Activated CD4-positive, alpha-beta T cell treated with anti-CD3 and anti-CD28 coated beads, Interleukin-2, amount 50 U/mL, for 24 hours (primary cell): ENCODE results near the gene SEC14L5.
"Not testable (repeated sequence)": the region's sequence is repeated elsewhere in the genome, so short reads cannot be mapped to it uniquely, and the experiment has no call there.

Experiments used
- DNase-seq, 2 donors: peaks; one replicate each; pipeline ENCODE4 v3.0.0-alpha.2; 2020; ENCODE audit warnings: low read depth in 1 of 2, low spot score in 1 of 2

Gene SEC14L5

DNA sequence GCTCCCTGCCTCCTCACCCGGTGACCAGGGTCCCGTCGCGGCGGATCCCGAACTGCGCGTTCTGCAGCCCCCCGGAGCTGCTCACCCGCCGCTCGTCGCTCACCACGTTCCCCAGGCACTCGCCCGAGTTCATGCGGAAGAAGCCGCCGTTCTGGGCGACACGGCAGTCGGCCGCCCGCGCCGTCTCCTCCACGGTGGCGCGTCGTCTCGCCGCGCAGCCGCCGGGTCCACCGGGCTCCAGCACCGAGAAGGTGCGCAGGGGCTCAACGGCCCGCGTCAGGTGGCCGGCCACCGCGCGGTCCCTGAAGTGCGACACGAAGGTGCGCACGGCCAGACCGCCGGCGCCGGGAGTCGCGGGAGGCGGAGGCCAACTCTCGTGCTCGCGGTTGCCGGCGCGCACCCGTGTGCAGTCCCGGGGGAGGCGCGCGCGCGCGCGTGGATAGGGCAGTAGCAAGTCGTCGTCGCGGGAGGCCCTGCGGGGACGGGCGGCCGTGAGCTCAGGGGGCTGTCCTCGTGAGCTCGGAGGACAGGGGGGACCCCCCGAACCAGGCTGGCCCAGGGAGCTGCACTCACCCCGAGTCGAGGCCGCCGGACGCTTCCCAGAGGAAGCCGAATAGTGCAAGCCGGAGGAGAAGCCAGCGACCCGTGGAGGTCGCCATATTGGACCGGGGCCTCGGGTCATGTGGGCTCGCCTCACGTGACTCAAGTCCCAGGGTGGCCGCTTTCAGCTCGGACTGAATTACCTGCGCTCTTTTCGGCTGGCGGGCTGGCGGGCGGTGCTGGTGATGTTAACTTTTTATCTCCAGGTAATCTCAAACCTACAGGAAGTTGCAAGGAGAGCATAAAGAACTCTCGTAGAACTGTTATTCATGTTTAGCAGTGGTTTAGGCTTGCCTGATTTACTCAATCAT lies 75.4 kb downstream of the SEC14L5 start, which contains the start of gene NAGPA:
NAGPA (minus strand) TSS at position 680 of the 911 bp plus-strand sequence; CDS start at position 659, 21 bp downstream.
- DNase-seq: peak; percentile 71 to 77

DNA sequence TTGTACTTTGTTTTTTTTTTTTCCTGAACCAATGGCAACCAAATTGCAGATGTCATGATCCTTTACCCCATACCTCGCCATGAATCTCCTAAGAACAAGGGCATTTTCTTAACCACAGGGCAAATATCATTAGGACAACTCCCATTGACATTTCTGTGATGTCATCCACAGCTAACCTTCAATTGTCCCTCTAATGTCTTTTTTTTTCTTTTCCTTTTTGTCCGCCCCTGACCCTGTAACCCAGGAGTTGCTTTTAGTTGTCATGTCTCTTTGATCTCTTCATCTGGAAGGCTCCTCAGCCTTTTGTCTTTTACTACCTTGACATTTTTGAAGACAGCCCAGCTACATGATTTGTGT lies 76.0 kb downstream of the SEC14L5 start:
- no peak for DNase-seq

DNA sequence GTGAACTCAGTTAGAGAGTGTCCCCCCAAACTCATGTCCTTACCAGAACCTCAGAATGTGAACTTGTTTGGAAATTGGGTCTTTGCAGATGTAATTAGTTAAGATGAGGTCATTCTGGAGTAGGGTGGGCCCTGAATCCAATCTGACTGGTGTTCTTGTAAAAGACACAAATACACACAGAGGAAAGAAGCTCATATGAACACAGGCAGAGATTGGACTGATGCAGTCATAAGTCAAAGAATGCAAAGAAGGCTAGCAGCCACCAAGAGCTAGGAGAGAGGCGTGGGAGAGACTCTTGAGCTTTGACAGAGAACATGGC lies 77.7 kb downstream of the SEC14L5 start:
- DNase-seq: no peak

DNA sequence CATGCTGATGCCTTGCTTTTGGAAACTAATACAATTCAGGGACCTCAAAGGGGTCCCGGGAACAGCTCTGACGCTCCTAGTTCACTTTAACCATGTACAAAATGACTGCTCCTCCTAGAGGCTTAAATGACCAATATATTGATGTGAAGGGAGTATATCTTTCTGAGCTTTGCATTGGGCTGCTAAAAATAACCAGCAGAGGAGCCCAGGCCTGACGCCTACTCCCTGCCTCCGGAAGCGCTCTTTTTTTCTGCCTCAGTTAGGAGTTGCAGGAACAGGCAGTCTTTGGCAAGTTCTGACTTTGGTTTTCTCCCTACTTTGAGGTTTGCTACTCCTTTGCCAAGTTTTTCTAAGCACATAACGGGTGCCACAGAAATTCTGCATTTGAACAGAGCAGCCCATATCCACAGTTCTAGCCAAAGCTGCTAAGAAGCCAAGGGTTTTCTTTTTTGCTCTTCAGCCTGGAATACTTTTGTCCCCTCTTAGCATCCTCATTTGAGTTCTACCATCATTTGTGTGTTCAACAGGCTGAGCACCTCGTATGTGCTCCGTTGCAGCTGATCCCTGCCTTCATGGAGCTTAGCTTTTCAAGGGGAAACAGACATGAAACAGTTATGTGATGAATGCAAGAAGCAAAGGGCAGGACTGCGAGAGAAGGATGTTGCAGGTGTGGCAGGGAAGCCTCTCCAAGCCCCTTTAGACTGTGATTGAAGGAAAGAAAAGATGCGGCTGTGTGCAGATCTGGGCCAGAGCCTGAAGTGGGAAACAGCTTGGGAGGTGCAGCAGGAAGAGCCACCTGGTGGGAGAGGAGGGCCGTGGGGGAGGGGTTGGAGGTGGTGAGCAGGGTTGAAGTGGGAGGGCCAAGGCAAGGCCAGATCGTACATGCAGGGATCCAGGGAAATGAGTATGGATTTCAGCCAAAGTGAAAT lies 78.4 kb downstream of the SEC14L5 start:
- no peak for DNase-seq

DNA sequence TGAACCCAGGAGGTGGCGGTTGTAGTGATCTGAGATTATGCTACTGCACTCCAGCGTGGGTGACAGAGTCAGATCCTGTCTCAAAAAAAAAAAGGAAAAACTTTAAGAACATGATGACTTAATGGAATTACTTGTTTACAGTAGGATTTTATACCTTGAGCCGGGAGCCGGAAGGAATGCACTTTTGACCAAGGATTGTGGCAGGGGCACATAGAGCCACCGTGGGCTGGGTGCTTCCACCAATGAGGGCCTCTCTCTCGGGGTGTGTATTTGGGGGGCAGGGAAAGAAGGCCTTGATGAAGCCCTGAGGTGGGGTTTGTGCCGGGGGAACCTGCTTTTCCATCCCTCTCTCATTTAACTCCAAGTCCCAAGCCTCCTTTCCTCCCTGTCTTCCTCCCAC lies 82.3 kb downstream of the SEC14L5 start:
- DNase-seq: no peak

DNA sequence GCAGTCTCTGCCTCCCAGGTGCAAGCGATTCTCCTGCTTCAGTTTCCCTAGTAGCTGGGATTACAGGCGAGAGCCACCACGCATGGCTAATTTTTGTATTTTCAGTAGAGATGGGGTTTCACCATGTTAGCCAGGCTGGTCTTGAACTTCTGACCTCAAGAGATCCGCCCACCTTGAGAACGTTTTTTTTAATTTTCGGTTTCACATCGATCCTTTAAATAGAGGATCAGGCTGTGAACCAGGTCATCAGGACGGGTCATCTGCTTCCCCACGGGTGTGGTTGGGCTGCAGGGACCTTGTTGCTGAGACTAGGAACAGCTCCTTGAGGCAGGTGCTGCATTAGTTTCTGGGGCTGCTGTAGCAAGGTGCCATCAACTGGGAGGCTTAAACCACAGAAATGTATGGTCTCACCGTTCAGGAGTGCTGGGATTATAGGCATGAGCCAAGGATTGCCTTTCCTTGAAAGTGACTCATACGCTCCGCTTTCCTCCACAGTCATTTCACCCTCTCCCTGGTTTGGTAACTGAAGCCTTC lies 83.5 kb downstream of the SEC14L5 start:
- DNase-seq: no peak

DNA sequence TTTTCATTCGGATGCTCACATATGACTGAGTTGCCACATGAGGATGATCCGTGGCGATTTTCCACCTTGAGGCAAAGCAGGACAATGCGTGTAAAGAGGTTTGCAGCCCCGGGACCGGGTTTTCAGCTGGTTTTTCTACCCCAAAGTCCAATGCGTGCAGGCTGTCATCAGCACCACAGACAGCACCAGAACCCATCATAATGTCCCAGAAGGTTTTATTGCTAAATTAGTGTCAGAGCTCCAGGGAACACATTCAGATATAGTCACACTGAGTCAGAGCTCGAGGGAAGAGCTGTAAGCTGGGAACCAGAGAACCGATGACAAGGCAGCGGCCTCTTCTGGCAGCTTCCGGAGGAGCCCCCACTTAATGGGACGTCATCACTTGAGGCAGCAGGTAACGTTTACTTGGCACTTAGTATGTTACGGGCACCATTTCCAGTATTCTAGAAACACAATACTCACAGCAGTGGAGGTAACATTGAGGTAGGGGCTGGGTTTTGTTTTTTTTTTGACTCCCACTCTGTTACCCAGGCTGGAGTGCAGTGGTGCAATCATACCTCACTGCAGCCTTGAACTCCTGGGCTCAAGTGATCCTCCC lies 84.5 kb downstream of the SEC14L5 start:
- no peak for DNase-seq

DNA sequence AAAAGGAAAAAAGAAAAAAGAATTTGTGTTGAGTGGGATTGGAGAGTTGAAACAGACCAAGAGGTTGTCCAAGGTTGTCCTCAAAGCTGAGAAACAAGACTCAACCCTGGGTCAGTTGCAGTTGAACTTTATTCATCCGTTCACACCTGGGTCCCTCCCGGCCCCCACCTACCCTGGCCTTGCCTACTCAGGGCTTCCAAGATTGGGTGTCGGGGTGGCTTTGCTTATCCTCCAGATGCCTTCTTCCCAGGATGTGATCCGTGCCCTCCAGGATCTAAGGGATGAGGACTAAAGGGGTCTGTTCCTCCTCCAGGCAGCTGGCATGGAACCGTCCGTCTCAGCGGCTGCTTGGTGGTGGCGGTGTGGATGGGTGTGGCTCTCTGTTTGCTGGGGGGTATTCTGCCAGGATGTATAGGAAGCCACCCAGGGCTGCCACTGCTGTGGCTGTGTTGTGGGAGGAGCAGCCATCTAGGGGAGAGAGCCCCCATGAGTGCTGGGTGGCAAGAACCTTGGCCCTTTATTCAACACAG lies 85.9 kb downstream of the SEC14L5 start:
- DNase-seq: no peak

DNA sequence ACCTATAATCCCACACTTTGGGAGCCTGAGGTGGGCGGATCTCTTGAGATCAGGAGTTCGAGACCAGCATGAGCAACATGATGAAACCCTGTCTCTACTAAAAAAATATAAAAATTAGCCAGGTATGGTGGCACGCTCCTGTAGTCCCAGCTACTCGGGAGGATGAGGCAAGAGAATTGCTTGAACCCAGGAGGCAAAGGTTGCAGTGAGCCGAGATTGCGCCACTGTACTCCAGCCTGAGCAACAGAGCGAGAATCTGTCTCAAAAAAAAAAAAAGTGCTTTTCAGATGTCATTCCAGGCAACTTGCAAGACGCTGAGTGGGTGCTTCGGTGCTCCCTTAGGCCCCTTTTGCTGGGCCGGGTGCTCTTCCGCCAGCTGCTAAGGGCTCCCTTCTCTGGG lies 86.5 kb downstream of the SEC14L5 start:
- not testable (repeated sequence) for DNase-seq

DNA sequence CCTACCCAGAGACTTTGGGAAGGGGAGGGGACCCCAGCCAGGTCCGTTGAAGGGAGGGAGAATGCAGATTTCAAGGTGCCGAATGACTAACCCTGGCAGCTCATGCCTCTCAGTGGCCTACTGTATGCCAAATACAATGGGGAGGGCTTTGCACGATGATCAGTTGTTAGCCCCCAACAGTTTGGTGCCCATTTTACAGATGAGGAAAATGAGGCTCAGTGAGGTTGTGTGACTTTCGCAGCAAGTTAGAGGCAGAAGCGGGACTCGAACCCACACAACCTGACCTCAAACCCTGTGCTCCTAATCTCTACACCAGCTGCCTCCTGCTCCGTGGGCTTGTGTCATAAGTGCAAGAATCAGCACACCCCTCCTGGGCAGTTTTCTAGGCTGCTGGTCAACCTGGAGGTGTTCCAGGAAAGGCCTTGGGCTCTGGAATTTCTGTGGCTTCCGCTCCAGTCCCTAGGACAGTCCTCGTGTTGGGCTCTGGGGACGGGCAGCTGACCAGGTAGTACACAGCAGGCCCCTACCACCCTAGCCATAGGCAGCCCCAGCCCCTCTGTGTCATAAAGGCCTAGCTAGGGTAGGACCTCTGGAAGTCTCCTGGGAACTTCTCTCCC lies 87.5 kb downstream of the SEC14L5 start:
- DNase-seq: no peak

DNA sequence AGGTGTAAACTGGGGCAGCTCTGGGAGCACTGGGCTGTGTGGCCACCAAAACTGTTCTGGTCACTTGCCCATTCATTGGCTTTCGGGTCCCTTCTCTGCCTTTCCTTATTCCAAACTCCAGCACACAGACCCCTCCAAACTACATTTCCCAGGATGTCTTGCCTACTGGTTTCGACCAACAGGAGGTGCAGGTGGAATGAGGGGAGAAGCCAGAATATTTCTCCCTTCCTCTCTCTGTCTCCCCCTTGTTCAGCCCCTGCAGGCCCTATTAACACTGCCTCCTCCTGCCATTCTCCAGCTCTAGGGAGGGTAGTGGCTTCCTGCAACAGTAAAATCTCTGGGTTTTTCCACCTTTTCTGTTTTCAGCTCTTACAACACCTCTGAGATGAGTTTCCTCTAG lies 88.8 kb downstream of the SEC14L5 start:
- no peak for DNase-seq

DNA sequence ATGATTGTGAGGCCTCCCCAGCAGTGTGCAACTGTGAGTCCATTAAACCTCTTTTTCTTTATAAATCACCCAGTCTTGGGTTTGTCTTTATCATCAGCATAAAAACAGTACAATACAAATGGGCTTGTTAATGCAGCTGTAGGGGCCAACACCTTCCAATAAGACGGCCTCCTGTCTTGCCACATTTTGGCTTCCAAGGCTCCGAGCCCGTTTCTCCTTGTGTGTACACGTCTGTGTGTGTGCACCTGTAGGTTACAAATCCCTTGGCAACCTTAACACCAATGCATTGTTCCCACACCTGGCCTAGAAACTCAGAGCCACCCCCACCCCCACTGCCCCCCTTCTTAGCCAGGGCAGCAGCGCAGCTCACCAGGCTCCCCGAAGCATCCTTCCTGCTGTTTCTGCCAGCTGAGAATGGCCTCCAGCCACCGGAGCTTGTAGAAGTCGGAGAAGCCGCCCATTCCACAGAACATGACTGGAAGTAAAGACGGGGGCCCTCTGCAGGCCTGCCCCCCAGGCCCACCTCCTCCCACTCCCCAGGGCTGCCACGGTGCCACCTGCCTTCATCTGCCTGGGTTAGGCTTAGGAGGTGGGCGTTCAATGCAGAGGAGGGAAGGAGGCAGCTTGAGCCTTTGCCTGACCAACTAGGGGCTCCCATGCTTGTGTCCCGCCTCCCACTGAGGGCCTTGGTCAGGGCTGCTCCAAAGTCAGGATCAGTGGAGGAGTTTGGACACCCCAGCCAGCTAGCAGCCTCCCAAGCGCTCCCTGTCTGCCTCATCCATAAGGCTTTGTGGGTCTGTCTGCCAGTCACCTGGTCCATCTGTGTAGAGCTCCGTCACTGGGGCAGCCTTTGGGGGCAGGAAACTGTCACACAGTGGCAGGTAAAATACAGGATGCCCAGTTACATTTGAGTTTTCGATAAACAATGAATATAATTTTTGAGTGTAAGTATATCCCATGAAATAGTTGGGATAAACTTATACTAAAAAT lies 97.0 kb downstream of the SEC14L5 start:
- no peak for DNase-seq

DNA sequence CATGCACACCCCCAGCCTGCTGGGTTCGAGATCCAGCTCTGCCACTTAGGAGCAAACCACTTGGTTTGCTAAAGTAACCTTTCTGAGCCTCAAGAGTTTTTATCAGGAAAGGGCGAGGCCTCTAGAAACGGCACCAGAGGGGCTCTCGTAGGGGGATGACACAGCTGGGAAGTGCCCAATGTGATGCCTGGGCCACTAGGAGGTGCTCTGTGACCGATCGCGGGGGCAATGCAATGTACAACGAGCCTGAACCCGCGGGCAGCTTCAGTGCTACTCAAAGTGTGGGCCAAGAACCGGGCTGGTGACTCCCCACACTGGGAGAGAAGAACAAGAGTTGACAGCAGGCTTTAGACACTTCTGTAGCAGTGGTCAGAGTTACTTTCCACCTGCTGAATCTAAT lies 98.2 kb downstream of the SEC14L5 start:
- DNase-seq: no peak

DNA sequence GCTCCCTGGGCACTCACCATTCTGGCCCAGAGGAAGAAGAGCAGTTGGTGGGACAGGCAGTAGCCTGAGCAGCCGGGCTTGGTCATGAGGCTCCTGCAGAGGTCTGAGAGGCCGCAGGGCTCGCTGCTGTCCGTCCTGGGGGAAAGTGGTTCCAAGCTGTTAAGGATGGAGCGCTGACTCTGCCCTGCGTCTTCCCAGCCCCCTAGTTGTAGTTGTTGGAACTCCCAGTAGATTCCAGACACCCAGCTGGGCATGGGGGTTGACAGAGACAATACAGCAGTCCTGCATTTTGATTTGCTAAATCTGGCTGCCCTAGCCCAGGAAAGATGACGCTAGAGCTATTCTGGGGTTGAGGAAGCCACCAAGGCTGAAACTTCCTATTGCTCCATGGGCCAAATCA lies 100.3 kb downstream of the SEC14L5 start:
- DNase-seq: no peak

DNA sequence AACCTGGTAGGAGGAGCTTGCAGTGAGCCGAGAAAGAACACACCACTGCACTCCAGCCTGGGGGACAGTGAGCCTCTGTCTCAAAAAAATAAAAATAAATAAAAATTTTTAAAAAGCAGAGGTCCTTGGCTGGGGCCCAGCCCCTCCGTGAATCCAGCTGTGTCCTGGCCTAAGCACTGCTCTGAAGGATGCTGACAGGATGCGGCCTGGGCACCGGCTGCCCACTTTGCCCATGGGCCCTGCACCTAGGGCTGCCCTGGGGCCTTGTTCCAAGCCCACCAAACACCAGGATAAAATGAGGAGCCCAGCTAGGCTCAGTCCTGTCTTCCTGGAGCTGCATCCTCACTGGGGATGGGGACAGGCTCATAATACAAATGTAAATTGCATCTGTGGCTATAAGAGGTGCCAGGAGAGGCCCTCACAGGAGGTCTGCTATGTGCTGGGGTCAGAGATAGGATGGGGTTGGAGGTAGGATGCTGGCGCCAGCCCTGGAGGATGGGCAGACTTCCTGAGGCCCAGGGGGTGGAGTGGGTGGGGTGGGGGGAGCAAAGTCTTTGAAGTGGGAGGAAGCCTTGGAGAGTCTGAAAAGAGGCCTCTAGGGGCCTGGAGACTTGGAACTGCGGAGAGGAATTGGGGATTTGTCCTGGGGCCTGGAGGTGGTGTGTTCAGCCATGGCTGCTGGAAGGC lies 101.4 kb downstream of the SEC14L5 start:
- no peak for DNase-seq

DNA sequence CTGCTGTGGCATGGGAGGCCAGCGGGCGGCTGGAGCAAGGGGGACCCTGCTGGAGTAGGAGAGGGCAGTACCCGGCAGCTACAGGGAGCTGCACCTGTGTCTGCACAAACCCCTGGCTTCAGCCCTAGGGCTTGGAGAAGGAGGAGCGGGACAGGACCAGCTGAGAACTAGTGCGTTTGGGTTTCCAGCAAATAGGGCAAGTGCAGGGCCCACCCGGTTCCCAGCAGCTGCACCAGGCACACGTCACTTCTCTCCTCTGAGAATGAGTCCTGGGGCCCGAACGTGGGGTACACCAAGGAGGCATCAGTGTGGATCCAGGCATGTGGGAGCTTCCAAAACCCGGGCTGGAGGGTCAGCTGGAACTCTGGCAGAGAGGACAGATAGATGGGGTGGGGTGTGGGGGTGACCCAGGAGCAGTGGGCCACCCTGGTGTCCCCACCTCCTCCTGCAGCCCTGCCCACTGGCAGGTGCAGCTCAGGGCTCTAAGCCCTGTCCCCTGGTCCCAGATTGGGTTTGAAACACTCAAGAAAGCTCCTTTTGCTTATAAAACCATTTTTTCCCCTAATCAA lies 102.0 kb downstream of the SEC14L5 start:
- no peak for DNase-seq

DNA sequence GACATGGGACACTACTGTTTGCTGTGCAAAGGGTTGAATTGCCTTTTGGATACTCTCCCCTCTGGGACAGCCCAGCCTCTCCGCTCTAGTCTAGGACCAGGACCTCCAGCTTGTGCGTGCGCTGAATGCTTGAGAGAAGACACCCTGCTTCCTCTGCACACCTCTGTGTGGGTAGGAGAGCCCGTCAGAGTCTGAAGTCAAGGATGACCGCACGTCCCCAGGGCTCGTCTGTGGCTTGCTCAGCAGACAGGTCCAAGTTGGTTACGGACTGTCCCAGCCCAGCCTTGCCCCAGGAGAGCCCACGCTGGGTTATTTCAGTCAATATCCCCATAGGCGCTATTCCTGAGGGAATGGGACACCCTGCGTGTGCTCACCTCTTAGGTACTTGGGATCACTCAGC lies 103.9 kb downstream of the SEC14L5 start:
- DNase-seq: no peak
